ENCODE results near the gene ALPI.

GRCh38 chr2:232478571-232479340 is 22.8 kb downstream of the ALPI start:
- TF ChIP-seq CTCF (conservative IDR thresholded peaks at IDR 0.05) (no peak), EZH2 (IDR thresholded peaks at IDR 0.05; ENCODE audit: low read depth) (no peak)

Data from PC-9 (cell line).